Cerebellar nuclear complex (tissue), 1 donor: ENCODE data around the gene SETDB1.
"Not testable (repeated sequence)": the region's sequence is repeated elsewhere in the genome, so short reads cannot be mapped to it uniquely, and the experiment has no call there.

ENCODE experiments used
- DNase-seq, 2 experiments: peaks; one replicate each; lab custom pipeline; 2025; lab: John Stamatoyannopoulos, UW

The SETDB1 gene

DNA sequence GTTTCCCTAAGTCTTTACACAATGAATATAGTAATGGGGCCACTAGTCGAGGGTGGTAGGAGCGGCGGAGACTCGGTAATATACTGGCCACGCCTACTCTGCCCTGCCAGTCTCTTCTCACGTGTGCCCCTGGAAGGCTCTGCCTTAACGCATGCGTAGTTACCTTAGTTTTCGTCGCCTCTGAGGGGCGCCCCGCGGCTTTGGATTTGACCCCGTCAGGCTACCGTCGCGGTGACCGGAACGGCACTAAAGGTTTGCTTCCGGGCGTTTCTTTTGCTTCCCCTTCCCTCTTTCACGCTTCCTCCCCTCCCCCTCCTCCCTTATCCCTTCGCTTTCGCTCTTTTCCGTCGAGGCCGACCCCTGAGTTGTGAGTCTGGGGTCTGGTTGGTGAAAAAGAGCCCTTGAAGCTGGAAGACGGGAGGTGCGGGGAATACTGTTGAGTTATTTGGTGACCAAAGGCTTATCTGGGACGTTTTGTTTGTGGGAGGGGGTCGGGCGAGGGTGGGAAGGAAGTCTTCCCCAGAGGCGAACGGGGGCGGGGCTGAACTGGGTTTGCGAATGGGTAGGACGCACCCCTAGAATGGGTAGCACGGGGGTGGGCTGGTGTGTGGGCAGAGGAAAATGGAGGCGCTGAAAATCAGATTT, at the start of gene SETDB1:
TSS of gene SETDB1 (plus strand) at position 267 of the 645 bp plus-strand sequence. CDS start 1,352 bp downstream, outside the sequence.
- peak; percentile 6 to 63 for DNase-seq

DNA sequence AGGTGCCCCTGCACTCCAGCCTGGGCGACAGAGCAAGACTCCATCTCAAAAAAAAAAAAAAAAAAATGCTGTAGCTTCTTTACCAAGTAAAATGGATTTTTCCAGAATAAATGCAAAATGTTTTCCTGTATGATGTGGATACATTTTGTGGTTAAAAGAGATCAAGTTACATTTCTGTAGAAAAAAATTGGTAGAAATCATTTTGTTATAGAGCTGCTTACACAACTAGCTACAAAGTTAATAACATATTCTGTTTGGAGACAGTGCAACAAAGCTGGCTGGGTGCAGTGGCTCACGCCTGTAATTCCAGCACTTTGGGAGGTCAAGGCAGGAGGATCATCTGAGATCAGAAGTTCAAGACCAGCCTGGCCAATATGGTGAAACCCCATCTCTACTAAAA, 47.2 kb upstream of the SETDB1 start:
- DNase-seq: not testable (repeated sequence)

DNA sequence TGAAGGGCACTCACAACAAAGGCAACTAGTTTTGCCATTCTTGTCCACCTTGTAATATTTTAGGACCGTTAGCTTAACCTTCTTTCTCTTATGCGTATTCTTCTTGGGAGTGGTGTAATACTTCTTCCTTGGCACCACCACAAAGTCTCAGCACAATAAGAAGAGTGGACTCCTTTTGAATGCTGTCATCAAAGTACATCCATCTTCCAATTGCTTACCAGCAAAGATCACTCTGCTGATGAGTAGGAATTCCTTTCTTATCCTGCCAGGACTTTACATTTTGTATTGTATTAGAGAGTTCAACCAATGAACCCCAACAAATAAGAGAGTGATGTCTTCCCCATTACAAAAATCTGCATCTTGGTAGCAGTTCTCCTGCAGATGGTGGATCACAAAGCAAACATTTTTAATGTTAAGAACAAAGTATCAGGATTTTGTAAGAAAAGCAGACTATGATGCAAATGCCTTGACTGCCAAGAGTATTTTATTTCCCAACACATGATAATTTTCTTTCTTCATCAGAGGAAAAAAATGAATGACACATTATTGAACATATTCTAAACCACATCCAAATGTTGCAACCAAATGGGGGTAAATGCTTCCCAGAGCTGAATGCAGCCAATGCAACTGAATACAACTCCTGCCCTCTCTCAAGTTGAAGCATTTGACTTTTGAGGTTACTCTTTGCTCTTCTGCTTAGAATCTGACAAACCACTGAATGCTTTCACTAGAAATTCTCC, 44.7 kb upstream of the SETDB1 start:
- DNase-seq: no peak

GRCh38 chr1:150883121-150883520, 43.0 kb upstream of the SETDB1 start:
- DNase-seq: not testable (repeated sequence)

- no peak for DNase-seq
These were observed 39.1 kb upstream of the SETDB1 start, which contains the start of gene CTXND2 for GRCh38 chr1:150887018-150887417. Gene CTXND2, plus strand, starts transcription at chr1:150887136. Its CDS starts 25,179 bp downstream, at chr1:150912315.

DNA sequence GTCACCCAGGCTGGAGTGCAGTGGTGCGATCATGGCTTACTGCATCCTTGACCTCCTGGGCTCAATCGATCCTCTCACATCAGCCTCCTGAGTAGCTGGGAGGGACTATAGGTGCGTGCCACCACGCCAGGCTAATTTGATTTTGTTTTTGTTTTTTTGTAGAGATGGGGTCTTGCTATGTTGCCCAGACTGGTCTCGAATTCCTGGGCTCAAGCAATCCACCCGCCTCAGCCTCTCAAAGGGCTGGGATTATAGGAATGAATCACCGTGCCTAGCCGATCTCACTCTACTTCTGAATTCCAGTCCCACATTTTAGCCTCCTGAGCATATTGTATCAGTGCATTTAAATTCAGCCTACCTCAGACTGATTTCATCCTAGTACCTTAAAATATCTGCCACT, 37.4 kb upstream of the SETDB1 start:
- no peak for DNase-seq

- no peak for DNase-seq
These were observed 36.1 kb upstream of the SETDB1 start for GRCh38 chr1:150890033-150890416.

GRCh38 chr1:150893336-150893913, 32.7 kb upstream of the SETDB1 start:
- DNase-seq: no peak

GRCh38 chr1:150895618-150896017, 30.5 kb upstream of the SETDB1 start:
- no peak for DNase-seq

DNA sequence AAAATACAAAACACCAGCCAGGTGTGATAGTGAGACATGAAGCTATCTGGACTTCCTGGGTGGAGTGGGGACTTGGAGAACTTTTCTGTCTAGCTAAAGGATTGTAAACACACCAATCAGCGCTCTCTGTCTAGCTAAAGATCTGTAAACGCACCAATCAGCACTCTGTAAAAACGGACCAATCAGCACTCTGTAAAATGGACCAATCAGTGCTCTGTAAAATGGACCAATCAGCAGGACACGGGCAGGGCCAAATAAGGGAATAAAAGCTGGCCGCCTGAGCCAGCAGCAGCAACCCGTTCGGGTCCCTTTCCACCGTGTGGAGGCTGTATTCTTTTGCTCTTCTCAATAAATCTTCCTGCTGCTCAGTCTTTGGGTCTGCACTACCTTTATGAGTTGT, 26.4 kb upstream of the SETDB1 start:
- not testable (repeated sequence) for DNase-seq

GRCh38 chr1:150902346-150902745, 23.8 kb upstream of the SETDB1 start:
- no peak for DNase-seq

GRCh38 chr1:150902751-150903150, 23.4 kb upstream of the SETDB1 start:
- DNase-seq: no peak

- DNase-seq: no peak
These were observed 20.9 kb upstream of the SETDB1 start for GRCh38 chr1:150905301-150905700.

GRCh38 chr1:150906329-150906728, 19.8 kb upstream of the SETDB1 start:
- DNase-seq: no peak

DNA sequence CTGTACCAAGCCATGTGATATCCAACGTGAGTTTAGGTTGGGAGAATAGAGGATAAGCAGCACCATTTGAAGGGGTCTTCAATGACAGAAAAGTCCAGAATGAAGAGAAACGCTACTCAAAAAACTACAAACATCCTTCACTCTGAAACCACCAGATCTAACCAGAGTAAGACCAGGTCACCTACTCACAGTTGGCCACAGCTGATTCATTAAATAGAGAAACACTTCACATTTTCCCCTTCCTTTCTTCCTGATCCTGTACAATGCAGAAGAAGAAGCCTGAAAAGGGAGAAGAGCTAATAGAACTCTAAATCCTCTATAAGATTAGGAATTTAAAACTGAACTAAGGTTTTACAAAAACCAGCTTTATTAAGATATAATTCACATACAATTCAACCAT, 19.4 kb upstream of the SETDB1 start:
- DNase-seq: no peak

DNA sequence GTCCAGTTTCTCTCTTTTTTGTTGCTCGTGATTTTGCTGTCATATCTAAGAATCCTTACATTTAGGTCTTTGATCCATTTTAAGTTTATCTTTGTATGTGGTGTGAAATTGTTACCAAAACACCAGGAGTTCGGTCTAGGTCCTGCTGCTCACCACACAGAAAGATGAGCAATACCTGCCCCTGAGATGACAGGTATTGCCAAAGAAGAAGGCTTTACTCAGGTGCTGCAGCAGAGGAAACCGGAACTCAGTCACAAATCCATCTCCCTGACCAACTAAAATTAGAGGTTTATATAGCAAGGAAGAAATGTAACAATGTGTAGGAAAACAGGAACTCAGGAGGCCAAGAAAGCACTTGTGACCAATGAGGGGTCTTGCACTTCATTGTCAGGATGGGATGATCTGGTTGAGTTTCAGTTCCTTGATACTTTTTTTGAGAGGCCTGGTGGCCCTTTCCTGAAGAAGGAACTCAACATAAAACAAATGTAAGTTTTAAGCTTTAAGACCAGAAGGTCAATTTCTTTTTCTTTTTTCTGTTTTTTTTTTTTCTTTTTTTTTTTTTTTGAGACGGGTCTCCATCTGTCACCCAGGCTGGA, 16.5 kb upstream of the SETDB1 start:
- DNase-seq: no peak

DNA sequence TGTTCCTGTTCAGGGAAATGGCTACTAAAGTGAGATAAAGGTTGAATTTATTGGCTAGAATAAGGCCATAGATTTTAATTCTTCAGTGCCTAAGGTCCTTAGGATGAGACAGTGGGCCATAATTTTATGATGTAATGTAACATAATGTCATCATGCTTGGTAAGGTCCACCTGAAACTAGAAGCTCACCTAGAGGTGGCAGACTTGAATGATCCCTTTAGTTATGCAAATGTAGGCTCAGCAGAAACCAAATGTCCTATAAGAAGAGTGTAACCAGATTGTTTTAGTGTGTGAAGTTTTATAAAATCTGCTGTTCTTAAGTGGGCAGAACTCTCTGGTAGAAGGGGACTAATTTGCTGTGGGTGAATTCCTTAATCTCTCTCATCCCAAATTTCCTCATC, 13.5 kb upstream of the SETDB1 start:
- DNase-seq: no peak

DNA sequence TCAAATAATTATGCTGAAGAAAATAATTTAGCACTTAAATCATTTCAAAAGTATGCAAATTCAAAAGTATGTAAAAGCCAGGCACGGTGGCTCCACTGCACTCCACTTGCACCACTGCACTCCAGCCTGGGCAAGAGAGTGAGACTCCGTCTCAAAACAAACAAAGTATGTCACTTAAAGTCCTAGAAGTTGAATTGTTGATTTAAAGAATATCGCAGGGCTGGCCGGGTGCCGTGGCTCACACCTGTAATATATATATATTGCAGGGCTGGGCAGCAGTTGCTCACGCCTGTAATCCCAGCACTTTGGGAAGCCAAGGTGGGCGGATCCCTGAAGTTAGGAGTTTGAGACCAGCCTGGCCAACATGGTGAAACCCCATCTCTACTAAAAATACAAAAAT, 8.8 kb upstream of the SETDB1 start:
- DNase-seq: no peak

GRCh38 chr1:150922519-150922975, 3.6 kb upstream of the SETDB1 start:
- DNase-seq: no peak

- no peak for DNase-seq
These were observed 1.1 kb upstream of the SETDB1 start for GRCh38 chr1:150925080-150925479.

- DNase-seq: no peak
These were observed 1.5 kb downstream of the SETDB1 start for GRCh38 chr1:150927624-150928023.

DNA sequence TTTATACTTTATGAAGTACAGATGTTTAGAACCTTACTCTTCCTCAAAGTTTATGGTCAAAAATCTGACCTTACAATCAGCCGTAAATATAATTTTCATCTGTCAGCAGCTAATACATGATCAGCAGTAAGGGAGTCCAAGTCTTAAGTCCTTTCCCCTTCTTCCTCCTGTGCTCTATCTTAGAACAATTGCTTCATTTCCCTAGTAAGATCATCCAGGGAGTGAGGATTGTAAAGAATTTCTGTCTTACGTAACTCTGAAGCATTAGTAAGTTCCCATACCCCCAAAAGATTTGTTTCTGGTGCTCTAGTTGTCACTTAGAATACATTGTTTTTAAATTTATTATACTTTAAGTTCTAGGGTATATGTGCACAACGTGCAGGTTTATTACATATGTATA, 2.1 kb downstream of the SETDB1 start:
- no peak for DNase-seq

DNA sequence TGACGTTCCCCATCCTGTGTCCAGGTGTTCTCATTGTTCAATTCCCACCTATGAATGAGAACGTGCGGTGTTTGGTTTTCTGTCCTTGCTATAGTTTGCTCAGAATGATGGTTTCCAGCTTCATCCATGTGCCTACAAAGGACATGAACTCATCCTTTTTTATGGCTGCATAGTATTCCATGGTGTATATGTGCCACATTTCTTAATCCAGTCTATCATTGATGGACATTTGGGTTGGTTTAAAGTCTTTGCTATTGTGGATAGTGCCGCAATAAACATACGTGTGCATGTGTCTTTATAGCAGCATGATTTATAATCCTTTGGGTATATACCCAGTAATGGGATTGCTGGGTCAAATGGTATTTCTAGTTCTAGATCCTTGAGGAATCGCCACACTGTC, 2.6 kb downstream of the SETDB1 start:
- not testable (repeated sequence) for DNase-seq
